ENCODE data around the gene EDAR.

- TF ChIP-seq CTCF (IDR thresholded peaks at IDR 0.05; ENCODE audit: insufficient read depth, low read depth, low read length) (no peak), EZH2 (IDR thresholded peaks at IDR 0.05; ENCODE audit: insufficient read depth, low read length) (no peak)
Observed at GRCh38 chr2:108911401-108911800, 77.6 kb downstream of the EDAR start.

Measured in astrocyte (in vitro differentiated cells and primary cell).